DLD1 (cell line): ENCODE results near the gene SYNJ2BP.
"Not testable (repeated sequence)": the region's sequence is repeated elsewhere in the genome, so short reads cannot be mapped to it uniquely, and the experiment has no call there.

Experiments used
- in situ Hi-C: cut with HindIII; loops from 2 replicates; pipeline ENCODE4 v1.10.0; 2017; ENCODE audit warnings: low sequenced_read_pairs

Gene SYNJ2BP, protein sequence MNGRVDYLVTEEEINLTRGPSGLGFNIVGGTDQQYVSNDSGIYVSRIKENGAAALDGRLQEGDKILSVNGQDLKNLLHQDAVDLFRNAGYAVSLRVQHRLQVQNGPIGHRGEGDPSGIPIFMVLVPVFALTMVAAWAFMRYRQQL

GRCh38 chr14:70416725-70417349 is at the start of gene SYNJ2BP:
Gene SYNJ2BP, minus strand, starts transcription at chr14:70417090. Its CDS starts 127 bp downstream, at chr14:70416963.
- in situ Hi-C loops: no loop called here

DNA sequence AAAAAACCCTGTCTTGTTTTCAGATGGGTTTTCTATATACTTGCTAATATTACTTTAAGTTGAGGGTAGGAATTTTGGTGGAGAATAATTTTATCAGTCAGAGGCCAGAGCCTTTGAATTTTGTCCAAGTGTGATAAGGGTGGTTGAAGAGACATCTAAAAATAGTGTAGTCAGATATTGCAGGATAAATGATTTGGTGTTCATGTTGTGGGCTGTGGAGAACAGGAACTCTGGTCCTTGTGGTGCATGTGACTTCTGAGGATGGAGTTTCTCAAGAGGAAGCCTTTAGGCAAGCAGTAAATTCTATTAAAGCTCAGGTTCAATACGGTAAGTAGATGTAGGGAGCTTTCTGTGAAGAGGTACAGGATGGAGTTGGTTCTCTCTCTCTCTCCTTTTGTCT is 37.8 kb upstream of the SYNJ2BP start:
- in situ Hi-C loops: no loop called here

- in situ Hi-C loops: no loop called here
These were observed 35.0 kb upstream of the SYNJ2BP start, which contains the start of gene ADAM21 for GRCh38 chr14:70451874-70452273. Gene ADAM21, plus strand, starts transcription at chr14:70452174. Its CDS starts 5,326 bp downstream, at chr14:70457500.

- in situ Hi-C loops: no loop called here
These were observed 31.9 kb upstream of the SYNJ2BP start for GRCh38 chr14:70448633-70449340.

GRCh38 chr14:70442750-70443149 is 25.9 kb upstream of the SYNJ2BP start:
- in situ Hi-C loops: no loop called here

GRCh38 chr14:70441641-70442040 is 24.8 kb upstream of the SYNJ2BP start:
- in situ Hi-C loops: no loop called here

DNA sequence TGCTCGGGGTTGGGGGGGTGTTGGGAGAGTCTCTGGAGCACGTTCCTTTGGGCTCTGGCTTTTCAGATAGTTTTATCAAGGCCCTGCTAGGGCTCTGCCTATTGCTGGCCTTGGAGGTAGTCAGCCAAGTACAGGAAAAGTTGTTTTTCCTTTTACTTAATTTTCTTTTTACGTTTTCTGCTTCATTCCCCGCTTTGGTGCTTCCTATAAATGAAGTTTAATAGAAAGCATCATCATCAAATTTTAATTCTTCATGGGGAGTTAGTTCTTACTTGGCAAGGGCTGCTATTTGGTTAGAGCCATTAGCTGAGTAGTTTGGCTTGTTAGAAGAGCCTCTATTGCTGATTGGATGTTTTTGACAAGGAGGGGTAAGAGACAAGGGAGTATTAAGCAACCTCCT is 20.0 kb upstream of the SYNJ2BP start:
- in situ Hi-C loops: no loop called here

- in situ Hi-C loops: not testable (repeated sequence)
These were observed 9.7 kb upstream of the SYNJ2BP start for GRCh38 chr14:70426555-70426954.

DNA sequence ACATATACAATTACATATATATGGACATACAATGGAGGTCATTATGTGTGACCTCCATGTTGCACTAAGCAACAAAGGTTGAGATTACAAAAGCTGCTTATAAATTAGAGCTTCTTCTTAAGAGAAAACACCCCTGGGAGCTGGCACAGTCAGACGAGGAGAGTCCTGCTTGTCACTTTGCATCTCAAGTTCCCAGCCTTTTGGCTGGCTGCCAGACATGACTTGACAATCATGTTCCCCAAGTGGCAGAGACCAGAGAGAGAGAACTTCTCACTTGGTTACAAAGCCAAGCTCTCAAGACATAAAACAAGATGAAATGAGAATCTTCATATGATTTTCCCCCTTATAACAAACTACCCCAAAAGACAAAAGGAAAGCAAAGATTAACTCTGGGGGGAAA is 8.5 kb upstream of the SYNJ2BP start:
- in situ Hi-C loops: no loop called here

DNA sequence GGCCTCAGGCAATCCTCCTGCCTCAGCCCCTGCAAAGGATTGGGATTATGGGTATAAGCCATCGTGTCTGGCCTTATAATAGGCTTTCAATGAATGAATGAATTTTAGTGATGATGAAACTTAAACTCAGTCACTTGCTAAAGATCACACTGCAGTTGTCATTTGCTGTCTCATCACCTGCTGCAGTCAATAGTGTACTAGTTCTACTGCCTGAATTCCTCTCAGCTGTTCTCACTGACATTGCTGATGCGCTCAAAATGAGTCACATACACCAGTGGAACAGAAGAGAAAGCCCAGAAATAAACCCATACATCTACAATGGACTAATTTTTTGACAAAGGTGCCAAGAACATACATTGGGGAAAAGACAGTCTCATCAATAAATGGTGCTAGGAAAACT is 5.6 kb upstream of the SYNJ2BP start:
- in situ Hi-C loops: no loop called here

DNA sequence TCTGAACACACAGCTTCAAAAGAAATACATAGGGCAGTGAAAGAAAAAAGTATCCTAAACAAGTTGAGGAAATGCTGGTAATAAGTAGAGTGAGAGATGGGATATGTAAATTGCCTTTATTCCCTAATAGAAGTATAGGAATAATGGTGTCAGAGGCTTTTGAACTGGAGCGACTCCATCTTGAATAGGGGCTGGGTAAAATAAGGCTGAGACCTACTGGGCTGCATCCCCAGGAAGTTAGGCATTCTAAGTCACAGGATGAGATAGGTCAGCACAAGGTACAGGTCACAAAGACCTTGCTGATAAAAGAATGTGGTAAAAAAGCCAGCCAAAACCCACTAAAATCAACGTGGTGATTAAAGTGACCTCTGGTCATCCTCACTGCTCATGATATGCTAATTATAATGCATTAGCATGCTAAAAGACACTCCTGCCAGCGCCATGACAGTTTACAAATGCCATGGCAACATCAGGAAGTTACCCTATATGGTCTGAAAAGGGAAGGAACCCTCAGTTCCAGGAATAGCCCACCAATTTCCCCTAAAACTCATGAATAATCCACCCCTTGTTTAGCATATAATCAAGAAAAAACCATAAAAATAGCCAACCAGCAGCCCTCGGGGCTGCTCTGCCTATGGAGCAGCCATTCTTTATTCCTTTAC is 2.5 kb upstream of the SYNJ2BP start:
- in situ Hi-C loops: not testable (repeated sequence)

GRCh38 chr14:70416338-70416724 is 559 bp downstream of the SYNJ2BP start:
- in situ Hi-C loops: no loop called here

- in situ Hi-C loops: no loop called here
These were observed 1.1 kb downstream of the SYNJ2BP start for GRCh38 chr14:70415788-70416187.

GRCh38 chr14:70407621-70408020 is 9.3 kb downstream of the SYNJ2BP start:
- in situ Hi-C loops: no loop called here

- in situ Hi-C loops: not testable (repeated sequence)
These were observed 10.7 kb downstream of the SYNJ2BP start for GRCh38 chr14:70406216-70406615.

DNA sequence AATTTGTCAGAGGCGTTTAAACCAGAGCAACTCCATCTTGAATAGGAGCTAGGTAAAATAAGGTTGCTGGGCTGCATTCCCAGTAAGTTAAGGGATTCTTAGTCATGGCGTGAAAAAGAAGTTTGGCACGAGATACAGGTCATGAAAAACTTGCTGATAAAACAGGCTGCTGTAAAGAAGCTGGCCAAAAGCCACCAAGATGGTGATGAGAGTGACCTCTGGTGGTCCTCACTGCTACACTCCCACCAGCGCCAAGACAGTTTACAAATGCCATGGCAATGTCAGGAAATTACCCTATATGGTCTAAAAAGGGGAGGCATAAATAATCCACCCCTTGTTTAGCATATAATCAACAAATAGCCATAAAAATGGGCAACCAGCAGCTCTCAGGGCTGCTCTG is 13.6 kb downstream of the SYNJ2BP start:
- in situ Hi-C loops: not testable (repeated sequence)

- in situ Hi-C loops: no loop called here
These were observed 15.2 kb downstream of the SYNJ2BP start for GRCh38 chr14:70401643-70402042.

GRCh38 chr14:70398706-70399431 is 18.0 kb downstream of the SYNJ2BP start:
- in situ Hi-C loops: no loop called here

GRCh38 chr14:70398280-70398679 is 18.6 kb downstream of the SYNJ2BP start:
- in situ Hi-C loops: no loop called here

DNA sequence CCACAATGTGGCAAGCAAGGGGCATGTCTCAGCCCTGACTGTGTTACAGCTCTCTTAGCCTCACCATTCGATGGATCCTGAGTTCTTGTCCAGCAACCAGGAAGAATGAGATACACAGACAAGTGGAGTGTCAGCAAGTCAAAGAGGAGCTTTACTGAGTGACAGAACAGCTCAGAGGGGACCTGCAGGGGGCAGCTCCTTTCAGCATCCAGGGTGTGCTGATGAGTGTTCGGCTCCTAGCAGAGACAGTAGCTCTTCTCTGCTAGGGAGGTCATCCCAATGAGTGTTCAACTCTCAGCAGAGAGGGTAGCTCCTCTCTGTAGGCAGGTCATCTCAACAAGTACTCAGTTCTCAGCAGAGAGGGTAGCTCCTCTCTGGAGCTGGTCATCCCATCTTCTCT is 19.1 kb downstream of the SYNJ2BP start:
- in situ Hi-C loops: no loop called here

DNA sequence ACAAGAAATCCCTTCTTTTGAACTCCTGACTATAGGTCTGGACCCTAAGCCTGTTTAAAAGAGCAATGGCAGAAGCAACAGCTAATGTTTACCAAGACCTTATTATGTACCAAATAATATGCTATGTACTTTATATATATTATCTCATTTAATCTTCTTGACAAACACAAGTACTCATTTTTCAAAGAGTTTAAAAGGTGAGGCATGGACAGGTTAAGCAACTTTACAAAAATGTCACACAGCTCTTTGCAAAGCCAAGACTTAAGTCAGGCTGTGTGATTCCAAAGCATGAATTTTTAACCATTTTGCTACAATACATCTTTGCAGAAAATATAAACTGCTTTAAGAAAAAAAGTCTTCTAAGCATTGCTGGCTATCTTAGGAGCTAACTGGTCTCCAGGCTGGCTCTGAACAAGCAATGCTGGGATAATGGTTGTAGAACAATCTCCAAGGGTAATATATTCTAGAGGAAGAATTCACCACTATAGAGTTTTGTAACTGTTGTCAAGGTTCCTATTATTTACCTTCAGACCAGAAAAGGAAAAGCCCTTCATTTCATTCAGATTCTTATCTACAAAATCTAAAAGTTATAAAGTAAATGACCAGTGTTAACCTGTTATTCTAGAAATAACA is 22.1 kb downstream of the SYNJ2BP start:
- in situ Hi-C loops: no loop called here
